ENCODE measurements around the gene C7orf33. TPM values are rescaled to one million over a fixed set of nuclear protein-coding genes. Genes with fewer than 3 reads are reported as not detected.
A peak's percentile ranks its signal among the peaks of the same experiment; 100 is the strongest.

Gene C7orf33
- polyA plus RNA-seq, 3 donors: 0.05 TPM; not detected in 2

GRCh38 chr7:148622887-148623585 is 32.5 kb downstream of the C7orf33 start:
- Histone ChIP-seq H4K20me1 (ENCODE audit: insufficient read depth, low read length) (no peaks in the 10 kb centered on the region), H3K4me3 (replicated peaks in 1 of 3; ENCODE audit: low read depth in 2 of 3, low read length in 3 of 3) (no peak overlapping the region), H3K27me3 (ENCODE audit: control insufficient read depth in 2 of 2, insufficient read depth in 2 of 2, low read length in 2 of 2) (no peaks in the 10 kb centered on the region), H3K4me1 (ENCODE audit: control insufficient read depth in 1 of 2, insufficient read depth in 2 of 2, low read length in 2 of 2) (peaks cover 41 to 42% of the 10 kb centered on the region in 2 donors), H3K4me2 (replicated peaks; ENCODE audit: extremely low read depth, low read length, poor library complexity, severe bottlenecking) (peak overlapping the region; percentile 9), H3K9me3 (replicated peaks in 1 of 2; ENCODE audit: control insufficient read depth in 1 of 2, insufficient read depth in 1 of 2, low read length in 2 of 2) (peaks cover 3 to 7% of the 10 kb centered on the region in 2 donors), H2AFZ (ENCODE audit: insufficient read depth, low read depth, low read length, poor library complexity, severe bottlenecking) (peak overlapping the region; percentile 29), H3K79me2 (ENCODE audit: insufficient read depth, low read length) (no peaks in the 10 kb centered on the region), H3K27ac (ENCODE audit: low read depth in 1 of 2, low read length in 2 of 2) (no peak overlapping the region), H3K9ac (ENCODE audit: insufficient read depth, low read length, poor library complexity, severe bottlenecking) (no peak overlapping the region), H3K36me3 (replicated peaks in 1 of 2; ENCODE audit: control insufficient read depth in 1 of 2, insufficient read depth in 2 of 2, low read length in 2 of 2) (no peaks in the 10 kb centered on the region)
- 0% methylated on average over 1 of the region's 8 CpGs for WGBS (ENCODE audit: insufficient coverage)
- Mint-ChIP-seq H3K4me1 (peaks cover 67% of the 10 kb centered on the region), H3K27me3 (ENCODE audit: low read depth in 3 of 3) (no peaks in the 10 kb centered on the region), H3K4me3 (peak overlapping the region in 1 of 2 donors; percentile 59), H3K36me3 (peaks cover 6 to 8% of the 10 kb centered on the region in 2 donors), H3K9me3 (peaks cover 5 to 16% (median 11%) of the 10 kb centered on the region in 7 donors), H3K27ac (peak overlapping the region in 2 of 7 donors; percentile 28 to 78)
- TF ChIP-seq CTCF (IDR thresholded peaks at IDR 0.05): no peak
- intact Hi-C loops (cut with micrococcal nuclease): loop anchor here in 1 of 2 donors (10.0 kb wide), 1 partner anchor 72 kb away; the partner anchor contains the start of gene CUL1
- peak; percentile 35 to 60 (median 44) for DNase-seq

- Histone ChIP-seq H3K4me1 (ENCODE audit: control insufficient read depth in 1 of 2, insufficient read depth in 2 of 2, low read length in 2 of 2) (peaks cover 48% of the 10 kb centered on the region in 2 donors), H2AFZ (ENCODE audit: insufficient read depth, low read depth, low read length, poor library complexity, severe bottlenecking) (peak overlapping the region; percentile 50), H4K20me1 (ENCODE audit: insufficient read depth, low read length) (no peaks in the 10 kb centered on the region), H3K4me2 (replicated peaks; ENCODE audit: extremely low read depth, low read length, poor library complexity, severe bottlenecking) (no peak overlapping the region), H3K27me3 (ENCODE audit: control insufficient read depth in 2 of 2, insufficient read depth in 2 of 2, low read length in 2 of 2) (no peaks in the 10 kb centered on the region), H3K9me3 (replicated peaks in 1 of 2; ENCODE audit: control insufficient read depth in 1 of 2, insufficient read depth in 1 of 2, low read length in 2 of 2) (peaks cover 0 to under 1% of the 10 kb centered on the region in 2 donors), H3K27ac (ENCODE audit: low read depth in 1 of 2, low read length in 2 of 2) (no peak overlapping the region), H3K79me2 (ENCODE audit: insufficient read depth, low read length) (no peaks in the 10 kb centered on the region), H3K36me3 (replicated peaks in 1 of 2; ENCODE audit: control insufficient read depth in 1 of 2, insufficient read depth in 2 of 2, low read length in 2 of 2) (no peaks in the 10 kb centered on the region), H3K4me3 (replicated peaks in 1 of 3; ENCODE audit: low read depth in 2 of 3, low read length in 3 of 3) (no peak overlapping the region), H3K9ac (ENCODE audit: insufficient read depth, low read length, poor library complexity, severe bottlenecking) (no peak overlapping the region)
- H3K9me3 Mint-ChIP-seq: peaks cover 0 to 9% (median 5%) of the 10 kb centered on the region in 7 donors
- no peaks in the 10 kb centered on the region for H3K27me3 Mint-ChIP-seq (ENCODE audit: low read depth in 3 of 3)
- H3K4me3 Mint-ChIP-seq: no peak overlapping the region
- H3K4me1 Mint-ChIP-seq: peaks cover 70% of the 10 kb centered on the region
- intact Hi-C loops (cut with micrococcal nuclease): loop anchor here in 1 of 2 donors (10.0 kb wide), 1 partner anchor 71 kb away; the partner anchor contains the start of gene CUL1
- TF ChIP-seq CTCF (IDR thresholded peaks at IDR 0.05): no peak
- H3K27ac Mint-ChIP-seq: peak overlapping the region in 3 of 7 donors; percentile 17 to 78 (median 28)
- peak in 2 of 3 donors; percentile 21 to 38 for DNase-seq
- no CpG with 5 or more reads among the region's 10 CpGs for WGBS (ENCODE audit: insufficient coverage)
- H3K36me3 Mint-ChIP-seq: peaks cover 0 to 3% of the 10 kb centered on the region in 2 donors
These were observed 33.2 kb downstream of the C7orf33 start for GRCh38 chr7:148623586-148624282.

Data from CD14-positive monocyte (primary cell).